ENCODE measurements around the gene ZNF629.

Gene ZNF629

GRCh38 chr16:30786115-30786935, 680 bp downstream of the ZNF629 start:
- no peak for DNase-seq (ENCODE audit: low read depth in 2 of 2)

- no peak for DNase-seq (ENCODE audit: low read depth in 2 of 2)
Observed at GRCh38 chr16:30785126-30786106, 1.6 kb downstream of the ZNF629 start.

- DNase-seq (ENCODE audit: low read depth in 2 of 2), result no peak
Observed at GRCh38 chr16:30784215-30784614, 2.8 kb downstream of the ZNF629 start.

GRCh38 chr16:30783280-30784109, 3.5 kb downstream of the ZNF629 start:
- no peak for DNase-seq (ENCODE audit: low read depth in 2 of 2)

- DNase-seq (ENCODE audit: low read depth in 2 of 2), result no peak
Observed at GRCh38 chr16:30782486-30783279, 4.3 kb downstream of the ZNF629 start.

- no peak for DNase-seq (ENCODE audit: low read depth in 2 of 2)
Observed at GRCh38 chr16:30780549-30780948, 6.5 kb downstream of the ZNF629 start.

- DNase-seq (ENCODE audit: low read depth in 2 of 2), result no peak
Observed at GRCh38 chr16:30780021-30780420, 7.0 kb downstream of the ZNF629 start.

GRCh38 chr16:30779596-30779995, 7.4 kb downstream of the ZNF629 start:
- no peak for DNase-seq (ENCODE audit: low read depth in 2 of 2)

- DNase-seq (ENCODE audit: low read depth in 2 of 2), result no peak
Observed at GRCh38 chr16:30778549-30779244, 8.3 kb downstream of the ZNF629 start.

GRCh38 chr16:30777591-30778297, 9.3 kb downstream of the ZNF629 start:
- no peak for DNase-seq (ENCODE audit: low read depth in 2 of 2)

- DNase-seq (ENCODE audit: low read depth in 2 of 2), result peak; percentile 28 to 42
Observed at GRCh38 chr16:30775392-30776188, 11.4 kb downstream of the ZNF629 start.

GRCh38 chr16:30775131-30775391, 11.9 kb downstream of the ZNF629 start:
- no peak for DNase-seq (ENCODE audit: low read depth in 2 of 2)

GRCh38 chr16:30774367-30775130, 12.5 kb downstream of the ZNF629 start:
- DNase-seq (ENCODE audit: low read depth in 2 of 2), result no peak

GRCh38 chr16:30773826-30774225, 13.2 kb downstream of the ZNF629 start:
- DNase-seq (ENCODE audit: low read depth in 2 of 2), result no peak

GRCh38 chr16:30771726-30772125, 15.3 kb downstream of the ZNF629 start:
- no peak for DNase-seq (ENCODE audit: low read depth in 2 of 2)

- DNase-seq (ENCODE audit: low read depth in 2 of 2), result no peak
Observed at GRCh38 chr16:30769379-30770089, 17.5 kb downstream of the ZNF629 start.

GRCh38 chr16:30768583-30769181, 18.3 kb downstream of the ZNF629 start:
- DNase-seq (ENCODE audit: low read depth in 2 of 2), result no peak
